B cell (primary cell): Measurements from ENCODE around the gene TMEM163.

Experiments
- CTCF ChIP-seq: fragments of 200-600 bp; IDR thresholded peaks from one replicate; pipeline ENCODE4 v1.8.0; 2022; ENCODE audit warnings: antibody characterized with exemption, mild to moderate bottlenecking
- EZH2 ChIP-seq: IDR thresholded peaks from 2 replicates; pipeline ENCODE4 v1.6.1; 2012; ENCODE audit warnings: borderline replicate concordance, low read depth, mild to moderate bottlenecking, moderate library complexity, low read length; ENCODE audit not compliant: insufficient read depth, poor library complexity, severe bottlenecking

GRCh38 chr2:134539981-134540380 lies 178.8 kb downstream of the TMEM163 start:
- TF ChIP-seq EZH2 (no peak), CTCF (no peak)
